HepG2 (cell line): ENCODE data around the gene PLCG1. TPM values are rescaled to one million over a fixed set of nuclear protein-coding genes. Genes with fewer than 3 reads are reported as not detected.

Experiments
- FUBP1 ChIP-seq: sonication (generic); formaldehyde crosslinking; IDR thresholded peaks from 2 replicates; pipeline ENCODE4 v1.5.1; 2020; ENCODE audit warnings: missing genetic modification reagents, mild to moderate bottlenecking, borderline replicate concordance
- HOMEZ ChIP-seq: IDR thresholded peaks from 2 replicates; pipeline ENCODE4 v1.6.1; 2016; ENCODE audit warnings: low read depth
- MAFG ChIP-seq: sonication (generic); formaldehyde crosslinking; IDR thresholded peaks from 2 replicates; pipeline ENCODE4 v1.5.1; 2020; ENCODE audit warnings: mild to moderate bottlenecking, missing genetic modification reagents
- PHB2 ChIP-seq: fragments of 450-650 bp; IDR thresholded peaks from 2 replicates; pipeline ENCODE4 v1.6.1; 2018; ENCODE audit not compliant: partially characterized antibody
- POGK ChIP-seq: sonication (generic); formaldehyde crosslinking; conservative IDR thresholded peaks from 2 replicates; pipeline ENCODE4 v1.8.0; 2022; ENCODE audit warnings: mild to moderate bottlenecking, moderate library complexity, missing genetic modification reagents
- RORA ChIP-seq: sonication (generic); formaldehyde crosslinking; IDR thresholded peaks from 2 replicates; pipeline ENCODE4 v1.5.0; 2020; ENCODE audit warnings: mild to moderate bottlenecking, missing genetic modification reagents, moderate library complexity
- SMAD9 ChIP-seq: sonication (generic); formaldehyde crosslinking; IDR thresholded peaks from 2 replicates; pipeline ENCODE4 v1.5.1; 2020; ENCODE audit warnings: mild to moderate bottlenecking, missing genetic modification reagents
- SRF ChIP-seq: IDR thresholded peaks from 2 replicates; pipeline ENCODE4 v1.6.1; 2011; ENCODE audit warnings: mild to moderate bottlenecking, low read depth, low read length, moderate library complexity
- TBP ChIP-seq: sonication (generic); formaldehyde crosslinking; IDR thresholded peaks from 2 replicates; pipeline ENCODE4 v1.5.0; 2020; ENCODE audit warnings: missing genetic modification reagents
- THYN1 ChIP-seq: sonication (generic); formaldehyde crosslinking; IDR thresholded peaks from 2 replicates; pipeline ENCODE4 v1.8.1; 2023; ENCODE audit warnings: low read depth, mild to moderate bottlenecking, moderate library complexity, missing genetic modification reagents, borderline replicate concordance
- ZBTB34 ChIP-seq: sonication (generic); formaldehyde crosslinking; IDR thresholded peaks from 2 replicates; pipeline ENCODE4 v1.8.0; 2022; ENCODE audit warnings: mild to moderate bottlenecking, missing genetic modification reagents
- ZBTB39 ChIP-seq: sonication (generic); formaldehyde crosslinking; IDR thresholded peaks from 2 replicates; pipeline ENCODE4 v1.5.0; 2020; ENCODE audit warnings: missing genetic modification reagents
- ZMYM2 ChIP-seq: sonication (generic); formaldehyde crosslinking; IDR thresholded peaks from 2 replicates; pipeline ENCODE4 v1.8.0; 2022; ENCODE audit warnings: mild to moderate bottlenecking, missing genetic modification reagents
- ZNF496 ChIP-seq: sonication (generic); formaldehyde crosslinking; IDR thresholded peaks from 2 replicates; pipeline ENCODE4 v1.8.1; 2023; ENCODE audit warnings: mild to moderate bottlenecking, moderate library complexity, missing genetic modification reagents; ENCODE audit not compliant: insufficient replicate concordance
- ZNF7 ChIP-seq: IDR thresholded peaks from 2 replicates; pipeline ENCODE4 v1.6.1; 2016; ENCODE audit warnings: missing biosample characterization, missing genetic modification reagents
- ZSCAN29 ChIP-seq: sonication (generic); formaldehyde crosslinking; conservative IDR thresholded peaks from 2 replicates; pipeline ENCODE4 v1.4.0; 2020; ENCODE audit warnings: mild to moderate bottlenecking, missing genetic modification reagents
- polyA plus RNA-seq, 8 experiments: library from polyadenylated mRNA; depleted of rRNA in 3 of 8; stranded (reverse) in 7 of 8; unstranded in 1 of 8; fragments of >200 nt; fragmentation: Illumina TruSeq in 4 of 8; extraction: Trizol in 4 of 8; gene quantifications; 2 replicates each; pipeline versions ENCODE4 v1.2.1 to v1.2.3, GENCODE V29; 2011 to 2016; ENCODE audit warnings: low read depth in 4 of 8, missing spikeins in 1 of 8, mixed read lengths in 1 of 8; ENCODE audit not compliant: insufficient read depth in 1 of 8
- total RNA-seq, 5 experiments: library from RNA; depleted of rRNA; stranded (reverse); fragments of >200 nt; fragmentation: Illumina TruSeq; extraction: Trizol; gene quantifications; 2 replicates each; pipeline ENCODE4 v1.2.3, GENCODE V29; 2016; ENCODE audit warnings: low read depth in 1 of 5

The PLCG1 gene
- total and polyA plus RNA-seq, 2 of the 13 experiments (the other 11 are each of a cell fraction or from before 2014, with no cell fraction given): 85.3 to 158 TPM

GRCh38 chr20:41138475-41139226, 1.3 kb downstream of the PLCG1 start (continued):
- TF ChIP-seq FUBP1 (CRISPR knock-in tag) (no peak), ZNF7 (CRISPR knock-in tag) (no peak), SMAD9 (CRISPR knock-in tag) (no peak), ZNF496 (CRISPR knock-in tag) (no peak), THYN1 (CRISPR knock-in tag) (0 out of 2 replicates have a peak, but pooled peaks have one; percentile 37), RORA (no peak), ZBTB34 (CRISPR knock-in tag) (peak; percentile 51; the same call in 1 of the 2 replicates), ZMYM2 (no peak), ZSCAN29 (CRISPR knock-in tag) (no peak), TBP (CRISPR knock-in tag) (no peak), POGK (CRISPR knock-in tag) (peak; percentile 30; the same call in 1 of the 2 replicates), HOMEZ (no peak), MAFG (CRISPR knock-in tag) (no peak), SRF (no peak), ZBTB39 (CRISPR knock-in tag) (no peak), PHB2 (no peak)
